Calu3 (cell line): ENCODE measurements around the gene IMMP2L. TPM values are rescaled to one million over a fixed set of nuclear protein-coding genes. Genes with fewer than 3 reads are reported as not detected.

Source experiments
- BruUV-seq: library from RNA; stranded (reverse); fragments of 400-500 nt; replicated peaks from 2 replicates; lab custom pipeline; 2021; lab: Mats Ljungman, UMichigan
- CTCF ChIA-PET: fragments of 300-600 bp; sonication (Branson Sonifier 250); formaldehyde crosslinking; loops from one replicate; lab custom pipeline; 2022; ENCODE audit warnings: antibody characterized with exemption; lab: Charles Lee
- DNase-seq: peaks from one replicate; pipeline ENCODE4 v3.0.0; 2022
- H3K27ac Mint-ChIP-seq: one replicate; pipeline ENCODE4 v1.8.0; 2022; ENCODE audit warnings: mixed read lengths; ENCODE audit not compliant: unreplicated experiment
- H3K27me3 Mint-ChIP-seq: one replicate; pipeline ENCODE4 v1.8.0; 2022; ENCODE audit warnings: mixed read lengths; ENCODE audit not compliant: unreplicated experiment
- H3K36me3 Mint-ChIP-seq: one replicate; pipeline ENCODE4 v1.8.0; 2022; ENCODE audit warnings: mild to moderate bottlenecking, moderate library complexity, mixed read lengths; ENCODE audit not compliant: insufficient read depth, unreplicated experiment
- H3K4me1 Mint-ChIP-seq: one replicate; pipeline ENCODE4 v1.8.0; 2022; ENCODE audit warnings: mild to moderate bottlenecking, low read depth, mixed read lengths; ENCODE audit not compliant: unreplicated experiment
- H3K4me3 Mint-ChIP-seq: one replicate; pipeline ENCODE4 v1.8.0; 2022; ENCODE audit warnings: mild to moderate bottlenecking, low read depth, moderate library complexity, mixed read lengths; ENCODE audit not compliant: unreplicated experiment
- H3K9me3 Mint-ChIP-seq: one replicate; pipeline ENCODE4 v1.8.0; 2022; ENCODE audit warnings: low read depth, mixed read lengths; ENCODE audit not compliant: unreplicated experiment
- intact Hi-C: fragments of 100-400 bp; cut with micrococcal nuclease; formaldehyde crosslinking; loops from one replicate; pipeline ENCODE4 v1.10.0; 2022; ENCODE audit not compliant: unreplicated experiment
- total RNA-seq: library from RNA; stranded (reverse); gene quantifications from 2 replicates; pipeline ENCODE4 v1.2.3, GENCODE V29; 2022
- TF ChIP-seq, protein P1 (sequence below): fragments of 200-600 bp; IDR thresholded peaks from one replicate; pipeline ENCODE4 v1.8.0; 2022; ENCODE audit warnings: antibody characterized with exemption; ENCODE audit not compliant: unreplicated experiment

IMMP2L gene
- total RNA-seq, 1 experiment from 2014 or later = 28.6 TPM

- H3K27ac Mint-ChIP-seq = no peak overlapping the region
- no peak for DNase-seq
- no TSS peak for BruUV-seq
- H3K27me3 Mint-ChIP-seq = no peaks in the 10 kb centered on the region
- no peaks in the 10 kb centered on the region for H3K9me3 Mint-ChIP-seq
- no peak overlapping the region for H3K4me3 Mint-ChIP-seq
- CTCF ChIA-PET = no interaction called here
- intact Hi-C loops = loop anchor here (1.0 to 2.0 kb wide), 2 partner anchors 396 to 645 kb away; no protein-coding TSS in a partner anchor
- TF ChIP-seq, protein P1, sequence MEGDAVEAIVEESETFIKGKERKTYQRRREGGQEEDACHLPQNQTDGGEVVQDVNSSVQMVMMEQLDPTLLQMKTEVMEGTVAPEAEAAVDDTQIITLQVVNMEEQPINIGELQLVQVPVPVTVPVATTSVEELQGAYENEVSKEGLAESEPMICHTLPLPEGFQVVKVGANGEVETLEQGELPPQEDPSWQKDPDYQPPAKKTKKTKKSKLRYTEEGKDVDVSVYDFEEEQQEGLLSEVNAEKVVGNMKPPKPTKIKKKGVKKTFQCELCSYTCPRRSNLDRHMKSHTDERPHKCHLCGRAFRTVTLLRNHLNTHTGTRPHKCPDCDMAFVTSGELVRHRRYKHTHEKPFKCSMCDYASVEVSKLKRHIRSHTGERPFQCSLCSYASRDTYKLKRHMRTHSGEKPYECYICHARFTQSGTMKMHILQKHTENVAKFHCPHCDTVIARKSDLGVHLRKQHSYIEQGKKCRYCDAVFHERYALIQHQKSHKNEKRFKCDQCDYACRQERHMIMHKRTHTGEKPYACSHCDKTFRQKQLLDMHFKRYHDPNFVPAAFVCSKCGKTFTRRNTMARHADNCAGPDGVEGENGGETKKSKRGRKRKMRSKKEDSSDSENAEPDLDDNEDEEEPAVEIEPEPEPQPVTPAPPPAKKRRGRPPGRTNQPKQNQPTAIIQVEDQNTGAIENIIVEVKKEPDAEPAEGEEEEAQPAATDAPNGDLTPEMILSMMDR = no peak
- H3K4me1 Mint-ChIP-seq = no peaks in the 10 kb centered on the region
- no peaks in the 10 kb centered on the region for H3K36me3 Mint-ChIP-seq
These were observed 472.4 kb downstream of the IMMP2L start for GRCh38 chr7:111089822-111090426.

- Mint-ChIP-seq H3K9me3 (no peaks in the 10 kb centered on the region), H3K4me1 (no peaks in the 10 kb centered on the region), H3K27ac (no peak overlapping the region), H3K36me3 (no peaks in the 10 kb centered on the region), H3K4me3 (no peak overlapping the region), H3K27me3 (no peaks in the 10 kb centered on the region)
- CTCF ChIA-PET = no interaction called here
- no TSS peak for BruUV-seq
- TF ChIP-seq, protein P1 = no peak
- no peak for DNase-seq
- intact Hi-C loops = no loop called here
These were observed 474.0 kb downstream of the IMMP2L start for GRCh38 chr7:111088328-111088727.

DNA sequence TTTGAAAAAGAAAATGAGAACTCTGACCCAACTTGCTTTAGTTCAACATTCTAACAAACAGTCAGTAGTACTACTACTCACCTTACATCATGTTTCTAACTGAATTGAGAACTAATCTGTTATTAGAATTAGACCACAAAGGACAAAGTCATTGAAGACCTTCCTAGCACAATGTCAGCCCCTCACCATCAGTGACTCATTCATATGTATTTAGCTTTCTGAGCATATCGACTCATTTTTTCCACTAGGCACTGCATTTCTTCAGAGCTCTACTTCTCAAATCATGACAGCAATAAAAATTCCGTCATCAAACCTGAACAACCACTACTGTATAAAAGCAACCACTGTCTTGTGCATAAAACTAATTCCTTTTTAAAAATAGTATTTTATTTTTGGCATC is 475.8 kb downstream of the IMMP2L start:
- H3K9me3 Mint-ChIP-seq = no peaks in the 10 kb centered on the region
- BruUV-seq = no TSS peak
- TF ChIP-seq, protein P1 = no peak
- no peak overlapping the region for H3K4me3 Mint-ChIP-seq
- no peak overlapping the region for H3K27ac Mint-ChIP-seq
- H3K4me1 Mint-ChIP-seq = no peaks in the 10 kb centered on the region
- CTCF ChIA-PET = no interaction called here
- no peak for DNase-seq
- H3K36me3 Mint-ChIP-seq = no peaks in the 10 kb centered on the region
- H3K27me3 Mint-ChIP-seq = no peaks in the 10 kb centered on the region
- intact Hi-C loops = no loop called here

DNA sequence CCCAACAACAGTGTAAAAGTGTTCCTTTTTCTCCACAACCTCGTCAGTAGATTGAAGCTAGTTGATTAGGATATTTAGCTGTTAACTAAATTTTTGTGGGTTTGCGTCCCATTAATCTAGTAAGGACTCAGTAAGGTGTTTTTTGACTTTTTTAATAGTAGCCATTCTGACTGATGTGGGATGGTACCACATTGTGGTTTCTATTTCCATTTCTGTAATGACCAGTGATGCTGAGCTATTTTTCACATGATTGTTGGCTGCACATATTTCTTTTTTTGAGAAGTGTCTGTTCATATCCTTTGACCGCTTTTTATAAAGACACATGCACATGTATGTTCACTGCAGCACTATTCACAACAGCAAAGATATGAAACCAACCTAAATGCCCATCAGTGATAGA is 476.9 kb downstream of the IMMP2L start:
- CTCF ChIA-PET = no interaction called here

More for the DNA sequence above, 476.9 kb downstream of the IMMP2L start:
- no peaks in the 10 kb centered on the region for H3K9me3 Mint-ChIP-seq
- no peak overlapping the region for H3K4me3 Mint-ChIP-seq
- no peaks in the 10 kb centered on the region for H3K4me1 Mint-ChIP-seq
- TF ChIP-seq, protein P1 = no peak
- H3K27me3 Mint-ChIP-seq = no peaks in the 10 kb centered on the region
- no peaks in the 10 kb centered on the region for H3K36me3 Mint-ChIP-seq
- H3K27ac Mint-ChIP-seq = no peak overlapping the region
- intact Hi-C loops = no loop called here
- no peak for DNase-seq
- no TSS peak for BruUV-seq
